NCI-H2081 (cell line): ENCODE data around the gene RFX7.
A peak's percentile ranks its signal among the peaks of the same experiment; 100 is the strongest.

Experiments
- DNase-seq, 2 experiments: peaks; one replicate each; lab custom pipeline; 2025; lab: John Stamatoyannopoulos, UW

The RFX7 gene

DNA sequence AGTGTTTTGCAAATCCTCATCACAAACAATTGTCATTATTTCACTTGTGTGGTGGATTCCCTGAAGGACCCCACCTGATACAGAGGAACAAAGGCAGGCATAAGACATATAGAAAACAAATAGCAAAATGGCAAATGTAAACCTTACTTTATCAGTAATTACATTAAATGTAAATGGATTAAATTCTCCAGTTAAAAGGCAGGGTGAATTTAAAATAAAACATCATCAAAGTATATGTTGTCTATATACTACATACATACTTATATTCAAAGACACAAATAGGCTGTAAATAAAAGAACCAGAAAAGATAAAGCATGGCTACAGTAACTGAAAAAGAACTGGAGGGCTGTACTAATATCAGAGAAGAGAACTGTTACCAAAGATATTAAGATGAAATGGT, 117.3 kb downstream of the RFX7 start:
- no peak for DNase-seq

GRCh38 chr15:56124391-56124790, 119.3 kb downstream of the RFX7 start:
- no peak for DNase-seq

- DNase-seq = no peak
These were observed 137.8 kb downstream of the RFX7 start for GRCh38 chr15:56105855-56106254.

DNA sequence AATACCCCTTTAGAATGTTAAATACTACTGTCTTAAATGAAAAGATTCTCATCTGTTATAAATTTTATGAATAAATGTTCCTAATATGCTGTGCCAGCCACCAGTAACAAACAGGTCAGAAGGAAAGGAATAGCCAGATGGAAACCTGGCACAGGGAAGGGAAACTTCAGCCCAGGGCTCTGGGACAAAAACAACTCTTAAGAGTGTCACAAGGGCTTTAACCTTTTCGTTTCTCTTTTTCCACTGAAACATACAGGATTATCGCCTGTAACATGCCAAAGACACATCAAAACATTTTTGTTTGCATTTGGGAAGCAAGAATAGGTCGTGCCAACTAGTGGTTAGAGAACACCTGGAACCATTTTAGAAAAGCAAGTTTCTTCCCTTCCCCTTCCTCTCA, 141.2 kb downstream of the RFX7 start:
- DNase-seq = no peak

DNA sequence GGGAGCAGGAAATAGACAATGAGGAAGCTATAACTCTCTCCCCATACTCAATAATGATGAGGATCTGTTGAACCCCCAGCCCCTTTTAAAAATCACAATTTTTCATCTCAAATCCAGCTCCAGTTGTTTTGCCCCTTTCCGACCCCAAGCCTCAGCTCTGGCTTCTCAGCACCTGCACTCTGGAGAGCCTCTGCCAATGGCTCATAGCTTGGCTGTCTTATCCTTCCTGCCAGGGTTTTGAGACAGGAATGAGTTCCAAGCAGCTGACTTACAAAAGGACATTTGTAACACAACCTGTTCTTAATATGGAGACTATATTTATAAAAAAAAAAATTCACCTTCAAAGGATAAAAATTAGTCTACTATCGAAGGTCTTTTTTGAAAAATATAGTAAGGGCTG, 144.4 kb downstream of the RFX7 start:
- no peak for DNase-seq

- no peak for DNase-seq
These were observed 145.3 kb downstream of the RFX7 start for GRCh38 chr15:56098195-56098863.

DNA sequence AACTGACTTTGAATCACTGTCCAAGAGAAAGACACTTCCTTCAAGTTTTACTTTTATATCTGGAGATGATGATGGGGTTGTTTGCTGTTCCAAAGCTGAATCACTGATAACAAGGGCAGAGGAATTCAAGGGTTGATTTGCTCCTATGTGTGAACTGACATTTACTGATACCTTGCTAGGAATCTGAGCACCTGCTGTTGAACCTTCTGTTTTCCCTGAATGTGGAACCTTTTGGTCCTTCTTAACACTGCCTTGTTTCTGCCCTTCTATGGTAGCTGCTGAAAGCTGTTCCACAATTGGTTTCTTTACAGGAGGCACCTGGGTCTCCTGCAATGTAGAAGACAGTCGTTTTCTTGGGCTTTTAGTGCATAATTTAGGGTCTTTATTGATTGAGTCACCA, 148.3 kb downstream of the RFX7 start:
- no peak for DNase-seq

DNA sequence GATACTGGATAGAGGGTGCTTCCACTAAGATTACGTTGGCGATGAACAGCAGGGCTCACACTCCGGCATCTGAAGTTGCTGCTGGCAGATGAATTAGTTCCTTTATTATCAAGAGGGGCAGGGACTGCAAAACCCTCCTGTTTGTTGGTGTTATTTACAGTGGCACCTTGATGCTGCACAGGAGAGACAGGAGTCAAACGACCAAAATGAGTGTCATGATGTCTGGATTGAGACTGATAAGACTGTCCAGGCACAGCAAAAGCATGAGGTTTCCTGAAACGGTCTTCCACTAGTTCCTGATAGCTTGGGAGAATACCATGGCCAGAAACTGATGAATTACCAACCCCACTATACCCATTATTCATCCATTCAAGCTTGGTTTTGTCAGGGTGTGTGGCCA, 149.5 kb downstream of the RFX7 start:
- no peak for DNase-seq

DNA sequence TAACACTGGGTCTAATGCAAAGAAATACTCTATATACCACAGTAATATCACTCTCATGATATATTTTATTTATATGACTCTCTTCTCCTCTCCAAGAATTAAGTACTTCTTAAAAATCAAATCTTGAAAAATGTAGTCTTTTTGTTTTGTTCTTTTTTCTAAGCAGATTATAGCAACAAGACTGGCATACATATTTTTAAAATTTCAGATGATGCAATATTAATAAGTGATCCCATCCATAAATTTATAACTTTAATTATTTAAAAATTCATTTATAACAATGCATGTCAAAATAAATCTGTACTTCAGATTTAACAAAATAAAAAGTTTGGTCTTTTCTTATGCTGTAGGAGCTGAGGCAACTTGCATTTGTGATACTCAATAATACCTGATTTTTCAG, 155.3 kb downstream of the RFX7 start:
- DNase-seq = no peak

DNA sequence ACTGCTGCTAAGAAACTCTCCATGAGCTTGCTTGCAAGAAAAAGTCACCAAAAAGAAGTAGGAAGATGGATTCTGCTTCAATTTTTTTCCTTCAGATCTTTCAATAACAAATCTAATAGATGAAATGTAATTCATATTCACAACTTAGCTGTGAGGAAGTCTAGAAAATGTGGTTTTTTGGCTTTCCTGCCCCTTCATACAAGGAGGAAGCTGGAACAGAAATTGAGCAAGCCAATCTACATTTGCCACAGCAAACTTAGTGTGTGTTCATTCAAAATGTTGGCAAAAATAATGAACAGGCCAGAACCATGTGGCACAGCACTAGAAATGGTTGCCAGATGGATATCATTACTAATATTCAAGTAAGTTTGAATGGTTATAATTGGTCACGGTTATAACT, 157.1 kb downstream of the RFX7 start:
- no peak for DNase-seq

GRCh38 chr15:56082263-56082761, 161.4 kb downstream of the RFX7 start:
- DNase-seq = no peak

DNA sequence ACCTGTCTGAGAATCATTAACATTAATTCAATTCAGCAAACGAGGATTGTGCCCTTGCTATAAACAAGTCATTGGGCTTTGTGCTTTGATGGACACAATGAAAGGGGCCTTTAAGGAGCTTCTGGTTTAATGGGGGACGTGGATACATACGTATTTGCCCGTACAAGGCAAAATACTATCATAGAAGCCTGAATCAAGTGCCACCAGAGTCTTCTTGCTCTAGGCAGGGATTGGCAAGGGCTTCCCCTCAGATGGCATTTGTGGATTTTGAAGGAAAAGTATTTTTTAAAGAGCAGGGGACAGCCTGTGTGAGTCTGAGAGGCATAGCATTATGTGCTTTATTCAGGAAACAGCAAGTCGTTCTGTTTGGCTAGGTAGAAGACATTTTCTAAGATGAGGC, 166.6 kb downstream of the RFX7 start:
- DNase-seq = no peak

DNA sequence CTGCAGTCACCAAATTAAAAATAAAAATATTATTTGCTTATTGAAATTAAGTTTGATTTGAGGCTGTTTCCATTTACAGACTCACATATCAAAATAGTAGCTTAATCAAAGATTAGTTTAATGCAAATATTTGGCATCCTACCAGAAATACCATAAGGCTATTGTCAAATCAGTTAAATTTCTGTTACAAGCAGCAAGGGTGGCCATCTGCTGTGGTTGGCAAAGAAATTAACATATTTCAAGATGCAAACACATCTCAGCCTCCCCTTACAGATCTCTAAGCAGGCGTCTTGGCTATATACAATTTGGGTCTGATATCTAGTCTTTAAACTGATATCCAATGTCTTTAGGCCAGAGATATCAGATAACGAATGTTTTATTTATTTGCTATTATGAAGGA, 167.0 kb downstream of the RFX7 start:
- no peak for DNase-seq

DNA sequence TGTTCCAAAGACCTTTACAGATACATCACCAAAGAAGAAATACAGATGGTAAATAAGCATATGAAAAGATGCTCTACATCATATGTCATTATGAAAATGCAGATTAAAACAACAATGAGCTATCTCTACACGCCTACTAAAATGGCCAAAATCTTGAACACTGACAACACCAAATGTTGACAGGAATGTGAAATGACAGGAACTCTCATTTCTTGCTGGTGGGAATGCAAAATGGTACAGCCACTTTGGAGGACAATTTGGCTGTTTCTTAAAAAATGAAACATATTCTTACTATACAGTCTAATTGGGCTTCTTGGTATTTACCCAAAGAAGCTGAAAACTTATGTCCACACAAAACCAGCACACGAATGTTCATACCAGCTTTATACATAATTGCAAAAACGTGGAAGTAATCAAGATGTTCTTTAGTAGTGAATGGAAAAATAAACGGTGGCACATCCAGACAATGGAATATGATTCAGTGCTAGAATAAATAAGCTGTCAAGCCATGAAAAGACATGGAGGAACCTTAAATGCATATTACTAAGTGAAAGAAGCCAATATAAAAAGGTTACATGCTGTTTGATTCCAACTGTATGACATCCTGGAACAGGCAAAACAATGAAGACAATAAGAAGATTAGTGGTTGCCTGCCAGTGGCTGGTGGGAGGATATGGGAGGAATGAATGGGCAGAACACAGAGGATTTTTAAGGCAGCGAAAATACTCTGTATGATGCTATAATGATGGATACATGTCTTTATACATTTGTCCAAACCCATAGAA, 169.0 kb downstream of the RFX7 start:
- peak; percentile 28 to 50 for DNase-seq

GRCh38 chr15:56064152-56064551, 179.5 kb downstream of the RFX7 start:
- DNase-seq = peak in 1 of 2 experiments; percentile 17

- no peak for DNase-seq
These were observed 184.0 kb downstream of the RFX7 start for GRCh38 chr15:56059716-56060115.

- DNase-seq = no peak
These were observed 184.7 kb downstream of the RFX7 start for GRCh38 chr15:56058986-56059385.

DNA sequence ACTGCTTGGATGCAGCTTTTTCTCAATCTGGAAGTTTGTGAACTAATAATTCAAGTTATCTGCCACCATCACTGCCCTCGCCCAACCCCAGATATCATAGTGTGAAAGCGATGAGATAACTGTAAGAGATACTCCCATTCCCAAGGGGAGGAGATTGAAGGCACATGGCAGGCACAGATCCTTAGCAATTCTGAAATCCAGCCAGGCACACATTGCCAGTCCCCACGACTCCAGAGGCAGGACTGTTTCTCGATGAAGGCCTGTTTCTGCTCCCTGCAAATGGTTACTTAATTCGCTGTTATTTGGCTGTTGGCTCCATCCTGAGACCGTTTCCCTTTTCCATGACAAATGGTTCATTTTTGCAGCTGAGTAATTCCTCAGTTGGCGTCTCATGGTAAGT, 187.1 kb downstream of the RFX7 start:
- no peak for DNase-seq

- no peak for DNase-seq
These were observed 190.7 kb downstream of the RFX7 start for GRCh38 chr15:56053046-56053400.

GRCh38 chr15:56052395-56053045, 191.2 kb downstream of the RFX7 start:
- DNase-seq = peak in 1 of 2 experiments; percentile 21

DNA sequence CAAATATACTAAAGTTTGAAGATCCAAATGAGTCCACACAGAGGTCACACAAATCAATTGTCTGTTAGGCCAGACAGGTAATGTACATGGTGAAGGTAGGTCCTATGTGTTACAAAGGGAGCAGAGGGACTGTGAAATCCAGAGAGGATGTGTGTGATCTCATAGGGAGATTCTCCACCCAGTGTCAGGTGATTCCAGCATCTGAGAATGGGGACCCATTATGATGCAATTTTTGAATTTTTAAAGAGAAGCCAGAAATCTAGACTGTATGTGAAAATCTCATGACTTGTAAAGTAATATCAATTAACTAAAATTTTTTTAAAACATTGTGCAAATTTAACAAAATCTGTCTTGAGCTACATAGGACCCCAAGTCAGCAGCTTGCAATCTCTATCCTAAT, 192.0 kb downstream of the RFX7 start:
- DNase-seq = no peak

DNA sequence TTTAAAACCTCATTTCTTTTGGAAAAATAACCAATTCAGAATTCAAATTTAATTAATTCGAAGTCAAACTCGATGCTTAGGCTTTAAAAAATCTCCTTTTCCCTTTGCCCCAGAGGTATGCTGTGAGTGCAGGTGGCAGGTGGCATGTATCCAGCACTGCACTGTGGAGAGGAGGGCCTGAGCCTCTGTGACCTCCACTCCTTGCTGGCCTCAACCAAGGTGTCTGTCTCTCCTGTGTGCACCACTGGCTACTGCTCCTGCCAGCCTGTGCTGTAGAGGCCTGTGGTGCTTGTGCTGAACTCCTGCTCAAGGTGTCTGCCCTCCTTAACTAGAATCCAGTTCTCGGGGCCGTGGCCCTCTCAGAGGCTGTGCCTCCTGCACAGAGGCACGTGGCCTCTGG, 194.1 kb downstream of the RFX7 start:
- DNase-seq = no peak

DNA sequence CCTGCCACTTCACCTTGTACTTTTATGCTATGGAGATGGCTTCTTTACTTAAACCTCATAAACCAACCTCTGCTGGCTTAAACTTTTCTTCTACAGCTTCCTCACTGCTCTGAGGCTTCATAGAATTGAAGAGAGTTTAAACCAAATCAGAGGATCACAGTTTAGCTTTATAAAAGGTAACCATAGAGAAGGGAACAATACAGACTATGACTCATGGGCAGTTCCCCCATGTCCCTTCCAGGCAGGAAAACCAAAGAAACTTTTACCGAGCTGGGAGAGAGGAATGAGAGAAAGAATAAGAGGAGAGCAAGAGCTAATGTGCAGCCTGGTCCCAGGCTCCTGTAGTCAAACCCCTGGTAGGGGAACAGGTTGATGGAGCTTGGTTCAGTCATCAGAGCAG, 196.3 kb downstream of the RFX7 start:
- DNase-seq = no peak
